Dedifferentiated amniotic fluid mesenchymal stem cell (primary cell): Measurements from ENCODE around the gene CT47B1.
"Not testable (repeated sequence)": the region's sequence is repeated elsewhere in the genome, so short reads cannot be mapped to it uniquely, and the experiment has no call there.

Source experiments
- DNase-seq: peaks from one replicate; pipeline ENCODE4 v3.0.0-alpha.2; 2016; ENCODE audit errors: extremely low spot score

CT47B1 gene

GRCh38 chrX:120875766-120876165 is at the start of gene CT47B1:
TSS of gene CT47B1 (minus strand) at chrX:120875866. CDS start at chrX:120875670, 196 bp downstream.
- not testable (repeated sequence) for DNase-seq

GRCh38 chrX:120874678-120875557 is 748 bp downstream of the CT47B1 start:
- DNase-seq: no peak

- no peak for DNase-seq
Measured at GRCh38 chrX:120857240-120857639, 18.4 kb downstream of the CT47B1 start.

- peak; percentile 19 for DNase-seq
Measured at GRCh38 chrX:120840827-120841226, 34.8 kb downstream of the CT47B1 start.

GRCh38 chrX:120839491-120839890 is 36.2 kb downstream of the CT47B1 start:
- DNase-seq: no peak

GRCh38 chrX:120827213-120827612 is 48.5 kb downstream of the CT47B1 start:
- DNase-seq: not testable (repeated sequence)

GRCh38 chrX:120825146-120825545 is 50.5 kb downstream of the CT47B1 start:
- no peak for DNase-seq

- DNase-seq: no peak
Measured at GRCh38 chrX:120824021-120824420, 51.6 kb downstream of the CT47B1 start.

GRCh38 chrX:120823556-120823955 is 52.1 kb downstream of the CT47B1 start:
- DNase-seq: no peak
